ELR (cell line): Measurements from ENCODE around the gene CRB2.
"Not testable (repeated sequence)": the region's sequence is repeated elsewhere in the genome, so short reads cannot be mapped to it uniquely, and the experiment has no call there.

Experiments used
- DNase-seq: peaks from one replicate; pipeline ENCODE4 v3.0.0-alpha.2; 2015; ENCODE audit warnings: low read depth

The CRB2 gene

DNA sequence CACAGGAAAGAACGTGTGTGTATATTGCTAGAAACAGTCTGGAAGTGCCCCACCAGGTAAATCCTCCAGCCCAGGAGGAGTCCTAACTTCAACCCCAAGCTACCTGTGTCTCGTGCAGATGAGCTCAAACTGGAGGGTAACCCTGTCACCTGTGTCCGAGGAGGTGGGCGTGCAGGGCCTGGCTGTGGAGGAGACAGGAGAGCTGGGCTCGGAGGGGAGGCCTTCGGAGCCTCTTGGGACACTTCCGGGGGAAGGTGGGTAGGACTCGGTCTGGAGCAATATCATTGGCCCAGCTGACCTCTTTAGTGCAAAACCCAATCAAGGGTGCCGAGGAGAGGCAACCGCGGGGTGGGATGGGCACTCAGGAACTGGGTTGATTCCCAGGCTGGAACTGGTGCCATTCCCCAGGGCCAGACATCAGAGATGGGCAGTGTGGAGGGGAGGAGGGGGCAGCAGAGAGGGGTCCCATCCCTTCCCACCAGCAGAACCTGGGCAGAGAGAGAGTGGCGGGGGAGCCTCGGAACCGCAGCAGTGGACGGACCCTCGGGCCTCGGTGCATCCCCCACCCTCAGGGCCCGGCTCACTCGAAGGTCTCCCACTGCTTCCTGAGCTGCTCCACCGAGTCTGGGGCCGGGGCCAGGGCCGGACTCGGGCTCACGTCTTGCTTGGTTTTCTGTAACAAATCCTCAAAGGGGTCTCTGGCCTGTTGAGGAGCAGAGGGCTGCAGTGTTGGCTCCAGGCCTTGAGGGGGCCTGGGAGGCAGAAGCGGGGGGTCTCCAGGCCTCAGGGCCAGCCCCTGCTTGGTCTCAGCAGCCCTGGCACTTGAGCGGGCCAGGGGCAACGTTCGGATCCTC lies 25.1 kb downstream of the CRB2 start:
- DNase-seq, result no peak

DNA sequence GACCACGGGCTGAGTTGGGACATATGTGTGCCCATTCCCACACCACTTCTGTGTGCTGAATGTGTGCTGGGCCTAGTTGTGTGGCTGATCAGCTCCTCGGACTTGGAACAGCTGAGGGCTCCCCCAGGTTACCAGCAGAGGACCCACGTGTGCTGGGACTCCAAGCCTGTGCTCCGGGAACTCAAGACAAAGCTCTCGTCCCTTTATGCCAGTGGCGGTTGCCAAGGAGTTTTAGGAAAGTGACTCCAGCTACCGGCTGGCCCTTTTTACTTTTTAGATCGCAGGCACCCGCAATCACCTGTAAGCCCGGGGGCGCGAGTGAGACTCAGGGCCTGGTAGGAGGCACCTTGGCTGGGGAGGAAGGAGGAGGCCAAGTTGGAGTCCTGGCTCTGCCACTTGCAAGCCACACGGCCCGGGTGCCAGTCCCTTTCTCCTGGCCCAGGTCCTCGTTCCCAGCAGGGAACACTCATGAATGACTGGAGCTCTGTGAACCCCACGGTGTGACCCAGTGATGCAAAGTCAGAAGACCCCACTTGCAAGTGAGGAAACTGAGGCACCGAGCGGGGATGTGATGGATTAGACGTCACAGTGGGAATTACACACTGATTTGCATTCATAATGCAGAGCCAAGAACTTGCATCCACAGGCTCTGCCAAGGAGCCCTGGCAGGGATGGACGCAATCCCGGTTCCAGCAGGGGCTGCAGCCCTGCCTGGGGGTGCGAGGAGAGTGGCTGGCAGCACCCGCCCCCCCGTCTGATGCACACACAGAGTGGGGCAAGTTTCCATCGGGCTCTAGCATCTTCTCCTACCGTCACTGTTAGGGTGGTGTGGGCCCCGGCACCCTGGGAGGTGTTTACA lies 26.9 kb downstream of the CRB2 start:
- DNase-seq, result no peak

GRCh38 chr9:123383512-123384170 lies 27.6 kb downstream of the CRB2 start:
- no peak for DNase-seq

DNA sequence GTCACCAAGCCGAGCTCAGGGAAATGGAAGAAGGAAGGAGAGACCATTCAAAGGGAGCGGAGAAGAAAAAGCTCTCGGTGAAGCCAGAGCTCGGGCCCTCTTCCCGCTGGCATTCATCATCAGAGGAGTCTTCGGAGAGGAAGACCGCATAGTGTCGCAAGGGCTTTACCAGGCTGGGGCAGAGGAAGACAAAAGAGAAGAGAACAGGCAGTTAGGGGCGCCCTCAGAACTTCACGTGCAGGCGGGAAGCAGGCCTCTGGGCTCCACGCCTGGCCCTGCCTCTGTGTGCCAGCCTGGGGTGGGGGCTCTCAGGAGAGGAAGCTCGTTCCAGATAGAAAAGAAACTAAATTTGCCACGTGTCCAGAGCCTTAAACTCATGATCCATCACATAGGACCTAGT lies 31.7 kb downstream of the CRB2 start:
- DNase-seq, result no peak

DNA sequence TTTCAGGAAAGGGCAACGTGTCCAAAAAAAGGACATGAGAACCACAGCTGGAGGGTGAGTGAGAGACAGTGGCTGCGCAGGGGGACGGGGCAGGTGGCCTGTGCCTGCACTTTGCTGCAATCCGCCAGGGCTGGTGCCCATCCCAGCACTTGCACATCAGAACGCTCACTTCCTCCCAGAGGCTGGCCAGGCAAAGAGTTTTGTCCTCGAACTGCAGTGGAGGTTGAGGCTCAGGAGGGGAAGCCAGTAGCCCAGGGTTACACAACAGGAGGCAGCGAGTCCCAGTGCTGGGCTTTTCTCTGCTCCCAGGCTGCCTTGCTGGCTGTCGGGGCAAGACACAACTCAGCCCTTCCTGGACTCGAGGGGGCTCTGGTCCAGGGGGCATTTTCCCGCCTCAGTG lies 33.1 kb downstream of the CRB2 start:
- no peak for DNase-seq

GRCh38 chr9:123389698-123390097 lies 33.7 kb downstream of the CRB2 start:
- no peak for DNase-seq

- DNase-seq, result no peak
These were observed 34.5 kb downstream of the CRB2 start for GRCh38 chr9:123390337-123391135.

GRCh38 chr9:123391233-123391632 lies 35.2 kb downstream of the CRB2 start:
- DNase-seq, result no peak

DNA sequence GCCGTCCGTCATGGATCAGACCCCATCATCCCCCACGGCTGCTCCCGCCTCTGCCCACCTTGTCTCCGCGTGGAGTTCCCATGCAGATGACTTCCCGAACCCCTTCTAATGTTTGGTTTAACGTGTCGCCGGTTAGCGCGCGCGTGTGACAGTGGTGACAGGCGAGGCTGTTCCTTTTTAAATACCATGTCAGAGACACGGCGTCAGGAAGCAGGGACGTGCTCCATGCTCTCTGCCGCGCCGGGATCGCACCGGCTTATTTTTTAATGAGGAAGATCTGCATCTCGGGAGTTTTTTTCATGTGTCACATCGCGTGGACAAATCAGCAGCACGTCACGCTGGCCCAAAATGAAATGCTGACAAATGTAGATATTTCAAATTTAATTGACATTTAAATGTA lies 35.9 kb downstream of the CRB2 start:
- DNase-seq, result no peak

DNA sequence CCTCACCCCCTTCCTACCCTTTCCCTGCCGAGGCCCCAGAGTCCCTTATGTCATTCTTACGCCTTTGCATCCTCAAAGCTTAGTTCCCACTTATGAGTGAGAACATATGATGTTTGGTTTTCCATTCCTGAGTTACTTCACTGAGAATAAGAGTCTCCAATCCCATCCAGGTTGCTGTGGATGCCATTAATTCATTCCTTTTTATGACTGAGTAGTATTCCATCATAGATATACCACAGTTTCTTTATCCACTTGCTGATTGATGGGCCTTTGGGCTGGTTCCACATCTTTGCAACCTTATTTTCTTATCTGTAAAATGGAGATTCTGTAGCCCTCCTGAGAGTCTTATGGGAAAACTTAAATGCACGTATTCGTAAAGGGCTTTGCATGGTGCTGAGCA lies 36.8 kb downstream of the CRB2 start:
- DNase-seq, result no peak

GRCh38 chr9:123394291-123395235 lies 38.6 kb downstream of the CRB2 start:
- DNase-seq, result no peak

DNA sequence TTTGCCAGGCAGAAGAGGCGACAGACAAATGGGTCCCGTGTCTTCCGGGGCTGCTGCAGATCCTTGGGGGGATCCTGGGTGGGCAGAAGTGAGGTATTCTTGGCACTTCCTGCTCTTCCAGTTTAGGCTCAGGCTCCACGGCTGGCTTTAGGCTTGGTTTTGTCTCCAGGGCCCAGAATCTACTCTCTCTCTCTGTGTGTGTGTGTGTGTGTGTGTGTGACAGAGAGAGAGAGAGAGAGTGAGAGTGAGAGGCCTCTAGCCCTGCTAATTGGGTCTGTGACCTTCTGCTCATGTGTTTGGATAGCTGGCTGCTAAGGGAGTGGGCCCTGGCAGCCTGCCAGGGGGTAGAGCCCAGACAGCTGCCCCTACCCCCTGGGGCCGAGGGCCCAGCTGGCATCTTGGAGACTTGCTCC lies 39.3 kb downstream of the CRB2 start:
- DNase-seq, result no peak

DNA sequence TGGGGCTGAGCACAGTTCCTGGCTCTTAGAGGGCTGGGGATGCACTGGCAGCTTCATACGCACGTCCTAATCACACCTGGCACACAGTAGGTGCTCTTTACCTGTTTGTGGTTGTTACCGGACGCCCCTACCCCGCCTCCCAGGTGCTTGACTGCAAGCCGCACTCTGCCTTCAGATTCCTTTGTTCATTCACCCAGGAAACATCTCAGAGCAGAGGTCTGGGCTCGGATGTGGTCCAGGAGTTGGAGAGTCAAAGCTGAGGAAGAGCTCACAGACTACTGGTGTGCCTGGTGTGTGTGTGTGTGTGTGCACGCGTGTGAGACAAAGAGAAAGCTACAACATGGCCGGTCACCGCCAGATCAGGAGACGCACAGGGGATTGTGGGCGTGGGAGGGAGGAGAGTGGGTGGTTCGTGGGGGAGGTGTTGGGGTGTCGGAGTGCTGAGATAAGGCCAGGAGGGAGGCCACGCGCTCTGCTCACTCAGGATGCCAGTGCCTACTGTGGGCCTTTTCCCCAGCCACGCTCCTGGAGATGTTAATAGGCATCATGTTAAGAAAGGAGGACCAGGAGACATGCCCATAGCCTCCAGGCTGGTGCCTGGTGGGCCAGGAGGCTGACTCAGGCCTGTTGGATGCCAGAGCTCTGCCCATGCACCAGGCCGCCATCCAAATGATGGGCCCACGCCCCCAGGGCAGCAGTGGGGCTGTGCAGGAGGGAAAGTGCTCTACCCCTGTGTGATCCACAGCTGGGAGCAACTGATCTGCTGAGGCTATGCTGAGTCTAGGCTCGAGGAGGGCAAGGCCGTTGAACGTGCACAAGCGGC lies 39.9 kb downstream of the CRB2 start:
- no peak for DNase-seq

GRCh38 chr9:123397975-123398374 lies 42.0 kb downstream of the CRB2 start:
- no peak for DNase-seq

DNA sequence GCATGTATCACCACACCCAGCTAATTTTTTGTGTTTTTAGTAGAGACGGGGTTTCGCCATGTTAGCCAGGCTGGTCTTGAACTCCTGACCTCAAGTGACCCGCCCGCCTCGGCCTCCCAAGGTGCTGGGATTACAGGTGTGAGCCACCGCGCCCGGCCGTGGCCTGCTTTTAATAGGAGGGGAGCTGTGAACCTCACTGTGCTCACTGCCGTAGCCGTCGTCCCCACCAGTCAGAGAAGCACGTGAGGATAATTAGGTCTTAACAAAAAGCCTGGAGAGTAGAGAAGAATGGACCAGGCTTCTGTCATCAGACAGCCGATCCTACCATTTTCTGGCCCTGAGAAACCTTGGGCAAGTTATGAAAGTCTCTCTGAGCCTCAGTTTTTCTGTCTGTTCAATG lies 42.9 kb downstream of the CRB2 start:
- DNase-seq, result not testable (repeated sequence)

DNA sequence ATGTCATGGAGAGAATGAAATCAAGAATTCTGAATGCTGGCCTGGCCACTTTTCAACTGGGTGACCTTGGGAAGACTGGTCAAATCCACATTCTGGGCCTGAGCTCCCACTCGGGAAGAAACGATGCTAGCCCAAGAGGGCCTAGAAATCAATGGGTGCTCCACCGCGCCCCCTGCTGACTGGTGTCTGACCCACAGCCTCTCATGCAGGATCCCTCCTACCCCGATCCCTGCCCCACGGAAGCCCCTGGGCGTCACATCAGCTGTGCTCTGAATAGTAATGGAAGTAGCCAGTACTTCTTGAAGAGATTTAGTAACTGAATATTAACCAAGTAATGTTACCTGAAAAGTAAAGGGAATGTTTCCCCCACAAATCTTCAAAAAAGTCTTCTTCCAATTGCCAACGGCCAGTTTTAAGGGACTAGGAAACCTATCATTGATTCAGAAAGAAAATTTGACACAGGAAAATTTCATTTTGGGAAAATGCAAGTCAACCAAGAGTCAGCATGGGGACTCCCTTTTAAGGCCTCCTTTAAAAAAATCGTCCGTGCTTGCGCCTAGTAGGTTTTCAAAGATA lies 43.9 kb downstream of the CRB2 start:
- DNase-seq, result peak; percentile 34

GRCh38 chr9:123400926-123401503 lies 45.0 kb downstream of the CRB2 start:
- no peak for DNase-seq

- peak; percentile 63 for DNase-seq
These were observed 46.0 kb downstream of the CRB2 start for GRCh38 chr9:123401879-123402513.
